Right lobe of liver (tissue), 6 donors: Measurements from ENCODE around the gene MRC2. TPM values are rescaled to one million over a fixed set of nuclear protein-coding genes. Genes with fewer than 3 reads are reported as not detected.

ENCODE experiments used
- ATAC-seq, 4 donors: fragments of 200-7000 bp; cut with Tn5 transposase; one replicate each; pipeline ENCODE4 v1.9.1; 2020; ENCODE audit warnings: mild to moderate bottlenecking in 4 of 4, moderate library complexity in 4 of 4
- DNase-seq, 3 donors: peaks; one replicate each; pipeline ENCODE4 v3.0.0-alpha.2; 2020
- H3K27ac ChIP-seq, 3 donors: fragments of 200-600 bp; one replicate each; pipeline ENCODE4 v1.8.0; 2022
- H3K27me3 ChIP-seq, 2 donors: fragments of 200-600 bp; one replicate each; pipeline ENCODE4 v1.8.0; 2022
- H3K36me3 ChIP-seq, 4 donors: fragments of 200-600 bp; sonication (generic) in 1 of 4; one replicate each; pipeline versions ENCODE4 v1.5.1 to v1.8.0; 2017 to 2022; ENCODE audit warnings: control low read depth in 1 of 4
- H3K4me1 ChIP-seq, 4 donors: fragments of 200-600 bp; sonication (generic) in 1 of 4; one replicate each; pipeline versions ENCODE4 v1.5.1 to v1.8.0; 2017 to 2022; ENCODE audit warnings: control low read depth in 1 of 4
- H3K4me3 ChIP-seq, 3 donors: fragments of 200-600 bp; one replicate each; pipeline ENCODE4 v1.8.0; 2022
- H3K9me3 ChIP-seq, 4 donors: fragments of 200-600 bp; sonication (generic) in 1 of 4; one replicate each; pipeline versions ENCODE4 v1.5.1 to v1.8.0; 2017 to 2022; ENCODE audit warnings: control low read depth in 1 of 4
- CTCF ChIP-seq, 4 donors: fragments of 200-600 bp in 3 of 4; fragments of 450-650 bp in 1 of 4; IDR thresholded peaks; one replicate each; pipeline versions ENCODE4 v1.5.1 to v1.8.0; 2016 to 2022; ENCODE audit warnings: antibody characterized with exemption in 4 of 4, mild to moderate bottlenecking in 2 of 4
- POLR2A ChIP-seq: fragments of 450-650 bp; IDR thresholded peaks from one replicate; pipeline ENCODE4 v1.6.1; 2017; ENCODE audit warnings: antibody characterized with exemption, mild to moderate bottlenecking
- WGBS: methylation state at CpG from one replicate; pipeline ENCODE4 v1.1.6; 2018; ENCODE audit warnings: low coverage, low lambda C conversion rate; ENCODE audit not compliant: insufficient coverage; ENCODE audit errors: missing lambda C conversion rate; 5-methylcytosine and 5-hydroxymethylcytosine counted together
- intact Hi-C, 2 donors: fragments of 100-400 bp; cut with DNase I; formaldehyde crosslinking; loops; one replicate each; pipeline versions ENCODE4 v1.11.2 to v1.14.1; 2022
- total RNA-seq, 6 experiments: library from RNA; depleted of rRNA in 2 of 6; stranded (reverse); fragments of >200 nt in 2 of 6; fragmentation: NEBNext Ultra II Directional in 3 of 6; extraction: Animal tissue kit (Norgen Biotek cat#: 25700) in 3 of 6; gene quantifications; one replicate each; pipeline versions ENCODE4 v1.1.0 to v1.2.4, GENCODE V29; 2016 to 2023
- donor health status: DM: no; HTN: yes; CAD: no.
- donor health status: DM: no; HTN: no; CAD: no.
- donor health status: DM: no; HTN: no; CAD: no.
- donor health status: DM: no; HTN: yes; CAD: no.
- donor health status: DM: no; HTN: yes; CAD: no.

The MRC2 gene
- total RNA-seq, 6 experiments from 2014 or later, result 1.7 to 7.4 (median 3.8) TPM

GRCh38 chr17:62614142-62614541, 13.3 kb upstream of the MRC2 start:
- H3K27me3 ChIP-seq, result no peaks in the 10 kb centered on the region
- DNase-seq (peak in 1 of 3 donors; percentile 12), ATAC-seq (no peak)
- TF ChIP-seq CTCF (IDR thresholded peaks at IDR 0.05) (no peak), POLR2A (no peak)
- no peaks in the 10 kb centered on the region for H3K9me3 ChIP-seq
- intact Hi-C loops, result no loop called here
- H3K4me1 ChIP-seq, result no peaks in the 10 kb centered on the region
- WGBS, result 73% methylated on average over 6 of the region's 6 CpGs
- no peak overlapping the region for H3K4me3 ChIP-seq
- no peak overlapping the region for H3K27ac ChIP-seq
- H3K36me3 ChIP-seq, result peaks cover 0 to 23% (median 10%) of the 10 kb centered on the region in 4 donors

- no peak for ATAC-seq
- WGBS, result 92% methylated on average over 2 of the region's 4 CpGs
- DNase-seq, result no peak
- Histone ChIP-seq H3K9me3 (no peaks in the 10 kb centered on the region), H3K4me3 (no peak overlapping the region), H3K27me3 (no peaks in the 10 kb centered on the region), H3K4me1 (no peaks in the 10 kb centered on the region), H3K27ac (no peak overlapping the region), H3K36me3 (peaks cover 0 to 14% (median 5%) of the 10 kb centered on the region in 4 donors)
- intact Hi-C loops, result no loop called here
- no peak for TF ChIP-seq CTCF (IDR thresholded peaks at IDR 0.05)
- no peak for TF ChIP-seq POLR2A
Measured at GRCh38 chr17:62615503-62615902, 12.0 kb upstream of the MRC2 start.

- H3K9me3 ChIP-seq, result no peaks in the 10 kb centered on the region
- no peak for TF ChIP-seq POLR2A
- no peak for TF ChIP-seq CTCF (IDR thresholded peaks at IDR 0.05)
- H3K27ac ChIP-seq, result no peak overlapping the region
- H3K4me3 ChIP-seq, result no peak overlapping the region
- H3K4me1 ChIP-seq, result no peaks in the 10 kb centered on the region
- peaks cover 0 to 9% (median under 1%) of the 10 kb centered on the region in 4 donors for H3K36me3 ChIP-seq
- peak in 3 of 4 donors; percentile 8 to 34 (median 27) for ATAC-seq
- H3K27me3 ChIP-seq, result no peaks in the 10 kb centered on the region
- intact Hi-C loops, result no loop called here
- DNase-seq, result peak in 1 of 3 donors; percentile 37
- 78% methylated on average over 8 of the region's 8 CpGs for WGBS
Measured at GRCh38 chr17:62616993-62617893, 10.2 kb upstream of the MRC2 start.

GRCh38 chr17:62617894-62618472, 9.5 kb upstream of the MRC2 start:
- peak in 1 of 4 donors; percentile 22 for ATAC-seq
- no peaks in the 10 kb centered on the region for H3K9me3 ChIP-seq
- H3K36me3 ChIP-seq, result peaks cover 0 to 9% (median 0%) of the 10 kb centered on the region in 4 donors
- no peaks in the 10 kb centered on the region for H3K4me1 ChIP-seq
- intact Hi-C loops, result no loop called here
- WGBS, result 87% methylated on average over 3 of the region's 6 CpGs
- H3K4me3 ChIP-seq, result no peak overlapping the region
- TF ChIP-seq POLR2A (no peak), CTCF (IDR thresholded peaks at IDR 0.05) (no peak)
- peak in 1 of 3 donors; percentile 38 for DNase-seq
- H3K27me3 ChIP-seq, result no peaks in the 10 kb centered on the region
- H3K27ac ChIP-seq, result no peak overlapping the region
